GM18520 (cell line): ENCODE results near the gene ODAD3.
A peak's percentile ranks its signal among the peaks of the same experiment; 100 is the strongest.
"Not testable (repeated sequence)": the region's sequence is repeated elsewhere in the genome, so short reads cannot be mapped to it uniquely, and the experiment has no call there.

ENCODE experiments used
- ATAC-seq: cut with Tn5 transposase; IDR thresholded peaks from one replicate; pipeline ENCODE4 v1.9.1; 2021; ENCODE audit not compliant: unreplicated experiment

ODAD3 gene

DNA sequence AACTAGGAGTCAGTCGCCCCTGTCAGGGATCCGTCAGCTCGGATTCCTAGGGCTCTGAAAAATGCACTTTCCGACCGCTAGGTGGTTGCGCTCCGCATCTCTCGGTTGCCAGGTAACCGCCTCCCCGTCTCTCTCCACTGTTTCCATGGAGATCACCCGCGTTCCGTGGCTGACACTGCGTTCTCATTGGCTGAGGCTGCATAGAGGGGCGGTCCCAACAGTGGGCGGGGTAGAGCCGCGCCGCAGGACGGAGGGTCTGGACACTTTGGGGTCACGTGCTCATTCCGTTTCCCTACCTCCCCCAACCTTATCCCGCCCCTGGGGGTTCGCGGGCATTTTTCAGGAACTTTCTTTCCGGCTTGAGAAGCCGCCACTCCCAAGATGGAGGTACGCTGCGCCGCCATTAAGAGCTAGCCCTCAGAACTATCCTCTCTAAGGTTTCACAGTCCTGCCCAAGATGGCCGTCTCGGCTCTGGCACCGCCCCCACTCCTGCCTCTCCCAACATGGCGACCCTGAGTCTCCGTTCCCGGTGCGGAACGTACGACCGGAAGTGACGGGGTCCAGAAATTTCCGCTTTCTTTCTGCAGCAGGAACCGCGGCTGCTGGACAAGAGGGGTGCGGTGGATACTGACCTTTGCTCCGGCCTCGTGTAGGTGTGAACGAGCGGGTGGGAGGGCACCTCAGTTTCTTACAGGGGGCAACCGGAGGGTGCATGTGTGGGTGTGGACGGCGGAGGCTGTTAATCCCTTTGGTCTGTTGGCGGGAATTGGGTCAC is at the start of gene ODAD3, which contains the start of gene PRKCSH:
Gene ODAD3, minus strand, starts transcription at position 65 of the 776 bp plus-strand sequence. CDS start 105 bp downstream, outside the sequence.
Gene PRKCSH, plus strand, starts transcription at position 579 of the 776 bp plus-strand sequence. CDS start 483 bp downstream, outside the sequence.
- ATAC-seq = peak; percentile 89

DNA sequence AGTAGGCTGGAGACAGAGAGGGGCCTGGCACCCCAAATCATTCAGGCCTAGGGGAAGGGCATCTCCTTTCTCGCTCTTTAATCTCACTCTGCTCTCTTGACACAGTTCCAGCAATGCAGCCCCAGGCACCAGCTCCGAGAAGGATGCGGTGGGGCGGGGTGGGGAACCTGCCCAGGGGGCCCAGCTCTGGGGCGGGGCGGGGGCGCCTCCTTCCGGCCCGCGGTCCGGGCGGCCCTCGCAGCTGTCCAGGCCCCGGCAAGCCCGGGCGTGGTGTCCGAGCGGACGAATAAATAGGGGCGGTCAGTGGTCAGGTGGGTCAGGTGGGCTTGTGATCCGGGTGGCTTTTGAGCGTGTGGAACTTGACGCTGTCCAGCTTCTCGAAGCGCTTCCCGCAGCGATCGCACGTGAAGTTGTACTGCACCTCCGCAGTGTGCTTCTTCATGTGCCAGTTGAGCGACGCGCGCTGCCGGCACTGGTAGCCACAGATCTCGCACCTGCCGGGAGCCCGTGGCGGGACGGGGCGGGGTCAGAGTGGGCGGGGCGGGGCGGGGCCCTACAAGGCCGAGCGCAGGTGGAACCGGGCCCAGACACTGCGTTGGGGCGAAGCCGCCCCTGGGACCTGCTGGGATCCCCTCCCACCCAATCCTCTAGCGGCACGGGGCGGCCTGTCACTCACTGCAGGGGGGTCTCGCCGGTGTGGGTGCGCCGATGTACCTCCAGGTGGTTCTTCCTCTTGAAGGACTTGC is 48.6 kb upstream of the ODAD3 start:
- ATAC-seq = no peak

DNA sequence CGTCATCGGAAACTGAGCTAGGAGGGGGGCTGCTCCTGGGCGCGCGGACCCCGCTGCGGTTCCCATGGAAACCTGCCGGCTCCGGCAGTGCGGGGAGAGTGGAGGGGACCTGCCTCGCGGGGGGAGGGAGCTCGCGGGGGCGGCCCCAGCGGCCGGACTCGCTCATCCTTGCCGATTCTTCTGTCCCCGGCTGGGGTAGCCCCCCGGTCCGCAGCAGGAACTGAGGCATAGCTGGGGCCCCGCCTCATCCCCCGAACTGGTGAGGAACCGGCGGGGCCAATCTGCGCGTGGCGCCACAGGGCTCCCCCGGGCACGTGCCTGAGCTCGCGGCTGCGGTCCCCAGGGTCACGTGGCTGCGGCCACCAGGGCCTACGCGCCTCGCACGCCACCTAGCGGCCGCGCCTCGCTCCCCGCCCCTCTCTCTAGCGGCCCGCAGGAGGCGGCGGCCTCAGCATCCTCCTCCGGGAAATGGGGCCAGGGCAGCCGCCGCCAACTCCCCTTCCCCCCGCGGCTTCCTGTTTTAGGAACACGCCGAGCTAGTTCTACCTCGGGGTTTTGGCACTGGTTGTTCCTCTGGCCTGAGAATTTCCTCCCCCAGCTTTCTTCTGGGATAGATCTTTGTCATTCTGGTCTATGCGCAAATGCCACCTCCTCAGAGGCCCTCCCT is 47.6 kb upstream of the ODAD3 start:
- peak; percentile 47 for ATAC-seq

DNA sequence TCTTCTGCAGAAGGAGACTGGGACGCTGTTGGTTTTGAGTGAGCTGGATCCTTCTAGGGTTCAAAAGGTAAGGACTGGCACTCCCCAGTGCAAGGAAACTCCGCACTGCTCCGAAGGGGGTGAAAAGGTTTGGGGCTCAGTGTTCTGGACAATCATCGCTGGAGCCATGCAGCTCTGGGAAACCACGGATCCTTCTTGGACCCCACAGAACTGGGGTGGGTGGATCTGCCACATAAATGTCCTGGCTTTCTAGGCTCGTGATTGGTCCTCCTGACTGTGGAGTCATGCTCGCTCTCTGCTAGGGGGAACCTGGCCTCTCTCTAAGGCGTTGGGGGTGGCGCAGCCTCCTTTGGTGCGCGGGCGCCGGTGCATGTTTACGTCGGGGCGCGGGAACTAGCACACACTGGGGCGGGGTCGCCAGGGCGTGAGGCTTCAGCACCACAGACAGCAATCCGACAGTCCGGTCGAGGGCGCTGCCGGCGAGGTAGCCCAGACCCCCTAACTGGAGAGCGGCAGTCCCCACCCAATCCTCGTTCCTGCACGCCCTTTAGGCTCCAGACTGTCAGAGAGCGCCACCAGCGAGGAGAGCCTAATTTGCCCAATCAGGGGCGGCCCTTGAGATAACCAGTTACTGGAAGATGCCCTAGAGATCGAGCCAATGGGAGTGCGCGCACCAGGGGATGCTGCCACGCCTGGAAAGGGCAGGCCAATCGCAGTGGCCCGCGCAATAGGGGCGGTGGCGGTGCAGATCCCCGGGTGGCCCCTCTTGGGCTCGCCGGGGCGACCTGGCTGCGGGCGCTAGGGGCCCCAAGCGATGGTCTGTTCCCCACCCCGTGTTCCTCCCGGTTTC is 46.8 kb upstream of the ODAD3 start:
- peak; percentile 35 for ATAC-seq

DNA sequence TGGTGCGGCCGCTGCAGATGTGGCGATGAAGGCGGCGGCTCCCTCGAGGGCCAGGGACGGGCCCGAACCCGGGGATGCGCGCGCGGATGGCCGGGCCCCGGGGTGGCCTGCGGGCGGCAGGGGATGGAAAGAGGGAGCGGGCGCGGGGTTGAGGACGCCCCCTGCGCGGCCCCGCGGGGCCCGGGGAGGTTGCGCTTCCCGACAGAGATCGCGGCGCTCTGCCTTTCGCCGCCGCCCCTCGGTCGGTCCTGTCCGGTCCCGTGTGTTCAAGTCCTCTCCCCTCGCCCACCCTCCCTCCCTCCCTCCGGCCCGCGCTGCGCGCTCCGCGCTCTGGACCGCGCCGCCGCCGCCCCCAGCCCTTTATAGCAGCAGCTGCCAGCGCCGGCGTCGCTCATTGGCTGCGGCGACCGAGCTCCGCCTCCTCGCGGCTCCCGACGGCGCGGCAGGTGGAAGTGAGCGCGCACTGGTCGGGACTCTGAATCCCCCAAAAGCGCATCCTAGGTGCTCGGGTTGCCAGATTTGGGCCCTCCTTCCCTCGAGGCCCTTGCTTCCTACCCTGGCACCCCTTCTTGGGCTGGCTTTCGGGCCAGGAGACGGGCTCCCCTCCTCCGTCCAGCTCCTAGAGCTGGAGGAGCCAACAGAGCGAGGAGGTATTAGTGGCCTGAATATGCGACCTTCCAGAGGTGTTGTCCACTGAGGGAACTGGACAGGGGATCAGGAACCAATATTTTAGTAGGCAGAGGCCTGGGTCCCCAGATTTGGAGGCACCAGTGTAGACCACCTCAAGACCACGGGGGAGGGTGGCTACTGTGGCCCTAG is 46.0 kb upstream of the ODAD3 start, which contains the start of gene ELAVL3:
Gene ELAVL3, minus strand, starts transcription at position 332 of the 819 bp plus-strand sequence. CDS start 438 bp downstream, outside the sequence.
- no peak for ATAC-seq

DNA sequence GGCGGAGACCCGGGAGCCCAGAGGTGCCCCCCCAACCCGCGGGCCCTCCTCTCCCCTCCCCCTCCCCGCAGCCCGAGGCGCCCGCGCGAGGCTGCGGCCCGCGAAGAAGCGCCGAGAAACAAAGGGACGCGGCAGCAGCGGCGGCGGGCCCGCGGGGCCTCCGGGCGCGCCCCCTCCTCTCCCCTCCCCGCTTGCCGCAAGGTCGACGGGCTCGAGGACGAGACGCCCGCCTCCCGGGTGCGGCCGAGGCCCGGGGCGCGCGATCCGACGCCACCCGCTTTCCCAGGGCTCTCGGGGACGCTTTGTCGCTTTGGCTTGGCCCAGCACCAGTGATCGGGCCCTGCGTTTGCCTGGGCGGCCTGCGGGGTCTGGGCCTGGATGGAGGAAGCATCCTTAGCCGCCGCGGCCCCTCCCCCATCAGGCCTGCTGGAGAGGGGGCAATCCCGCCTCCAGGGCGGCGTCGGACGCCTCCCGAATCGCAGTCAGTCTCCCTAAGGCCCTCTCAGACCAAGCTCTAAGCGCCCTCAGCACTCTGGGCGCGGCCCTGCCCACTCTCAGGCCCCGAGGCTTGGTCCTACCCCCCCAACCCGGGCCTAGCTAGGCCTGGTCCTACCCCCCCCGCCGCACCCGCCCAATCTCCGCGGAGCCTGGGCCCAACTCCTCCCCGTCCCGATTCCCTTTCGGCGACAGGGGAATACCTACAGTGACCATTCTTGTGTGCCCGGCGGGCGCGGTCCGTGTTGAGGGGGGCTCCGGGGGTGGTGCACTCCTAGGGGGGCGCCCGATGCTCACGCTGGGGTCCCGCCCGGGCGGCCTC is 45.2 kb upstream of the ODAD3 start:
- ATAC-seq = no peak

DNA sequence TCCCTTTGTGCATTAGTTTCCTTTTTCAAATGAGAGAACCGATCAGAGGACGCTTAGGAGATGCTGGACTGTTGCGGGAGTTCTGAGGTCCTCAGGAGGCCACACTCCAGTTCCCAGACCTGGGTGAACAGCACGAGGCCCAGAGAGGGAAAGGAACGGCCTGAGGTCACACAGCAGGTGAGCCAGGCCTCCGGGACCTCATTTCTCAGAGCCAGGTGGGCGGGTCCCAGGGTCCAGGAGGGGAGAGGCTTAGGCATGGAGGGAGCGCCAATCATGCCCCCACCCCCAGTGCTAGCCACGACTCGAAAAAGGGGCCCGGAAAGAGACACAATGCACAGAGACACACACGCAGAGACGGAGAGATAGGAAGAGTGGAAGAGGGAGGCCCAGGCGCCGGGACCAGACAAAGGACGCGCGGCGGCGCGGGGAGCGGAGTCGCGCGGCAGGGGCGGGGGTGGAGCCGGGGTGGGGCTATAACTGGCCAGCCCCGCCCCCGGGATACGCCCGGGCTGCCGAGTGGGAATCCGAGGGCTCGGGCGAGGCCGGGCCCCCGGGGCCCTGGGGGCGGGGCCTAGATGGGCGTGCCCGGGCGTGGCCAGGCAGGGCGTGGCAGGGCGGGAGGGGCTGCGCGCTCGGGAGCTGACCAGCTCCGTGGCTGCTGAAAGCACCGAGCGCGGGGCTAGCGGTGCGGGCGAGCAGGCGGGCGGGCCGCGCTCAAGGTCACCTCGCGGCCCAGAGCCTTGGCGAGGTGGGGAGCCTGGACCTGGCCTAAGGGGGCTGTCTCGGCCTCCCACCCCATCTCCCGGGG is 44.4 kb upstream of the ODAD3 start:
- no peak for ATAC-seq

DNA sequence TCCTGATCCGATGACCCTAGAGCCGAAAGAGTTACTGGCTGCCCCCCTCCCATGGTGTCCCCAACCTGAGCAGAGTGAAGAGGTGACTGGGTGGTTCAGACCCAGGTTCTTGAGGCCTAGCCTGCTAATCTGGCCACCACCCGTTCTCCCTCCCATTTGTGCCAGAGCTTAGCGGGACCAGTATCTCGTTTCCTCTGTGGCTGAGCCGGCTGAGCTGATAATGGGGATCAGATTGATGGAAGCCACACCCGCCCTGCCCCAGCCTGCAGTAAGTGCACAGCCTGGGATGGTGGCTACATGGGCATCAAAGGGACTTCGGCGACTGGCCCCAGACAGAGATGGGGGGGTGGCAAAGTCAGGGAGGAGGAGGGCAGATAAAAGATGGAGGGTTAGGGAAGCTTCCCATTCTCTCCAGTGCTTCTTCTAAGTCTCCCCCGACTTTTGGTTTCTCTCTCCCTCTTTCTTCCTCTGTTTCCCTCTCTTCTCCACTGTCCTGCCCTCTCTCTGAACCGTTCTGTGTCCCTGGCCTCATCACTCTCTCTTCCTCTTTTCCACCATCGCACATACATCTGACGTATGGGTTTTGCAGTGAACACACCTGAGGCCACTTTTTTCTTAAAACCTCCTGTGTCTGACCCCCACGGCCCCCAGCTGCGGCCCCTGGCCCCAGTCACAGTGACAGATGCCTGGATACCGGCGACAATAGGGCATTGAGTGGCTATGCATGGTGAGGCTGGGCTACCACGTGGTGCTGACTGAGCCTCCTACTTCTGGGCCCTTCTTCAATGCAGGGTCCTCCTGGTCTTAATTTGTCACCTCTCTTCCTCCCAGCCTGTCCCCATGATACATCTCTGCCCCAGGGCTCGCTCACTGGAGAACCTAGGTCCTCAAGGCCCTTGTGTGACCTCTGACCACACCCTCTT is 43.5 kb upstream of the ODAD3 start:
- ATAC-seq = no peak

DNA sequence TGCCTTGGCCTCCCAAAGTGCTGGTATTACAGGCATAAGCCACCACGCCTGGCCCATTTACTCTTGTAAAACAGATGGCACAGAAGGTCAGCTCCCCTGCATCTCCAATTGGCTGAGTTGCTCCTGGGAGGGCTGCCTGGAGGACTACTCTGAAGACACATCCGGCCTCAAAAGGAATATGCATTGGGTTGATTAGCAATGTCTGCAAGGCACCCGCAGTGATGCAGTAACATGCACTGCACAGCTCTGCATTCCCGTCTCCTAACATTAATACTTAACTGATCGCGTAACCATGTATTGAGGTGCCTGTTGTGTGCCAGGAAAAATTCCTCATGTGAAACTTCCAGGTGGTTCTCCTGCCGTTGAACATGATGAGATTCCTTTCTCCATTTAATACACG is 40.9 kb upstream of the ODAD3 start:
- no peak for ATAC-seq

DNA sequence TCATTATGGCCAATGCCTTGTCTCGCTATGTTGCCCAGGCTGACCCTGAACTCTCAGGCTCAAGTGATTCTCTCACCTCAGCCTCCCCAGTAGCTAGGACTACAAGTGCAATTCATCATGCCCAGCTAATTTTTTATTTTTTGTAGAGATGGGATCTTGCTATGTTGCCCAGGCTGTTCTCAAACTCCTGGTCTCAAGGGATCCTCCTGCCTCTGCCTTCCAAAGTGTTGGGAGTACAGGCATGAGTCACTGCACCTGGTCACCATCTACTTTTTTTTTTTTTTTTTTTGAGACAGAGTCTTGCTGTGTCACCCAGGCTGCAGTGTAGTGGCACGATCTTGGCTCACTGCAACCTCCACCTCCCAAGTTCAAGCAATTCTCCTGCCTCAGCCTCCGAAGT is 40.4 kb upstream of the ODAD3 start:
- not testable (repeated sequence) for ATAC-seq

DNA sequence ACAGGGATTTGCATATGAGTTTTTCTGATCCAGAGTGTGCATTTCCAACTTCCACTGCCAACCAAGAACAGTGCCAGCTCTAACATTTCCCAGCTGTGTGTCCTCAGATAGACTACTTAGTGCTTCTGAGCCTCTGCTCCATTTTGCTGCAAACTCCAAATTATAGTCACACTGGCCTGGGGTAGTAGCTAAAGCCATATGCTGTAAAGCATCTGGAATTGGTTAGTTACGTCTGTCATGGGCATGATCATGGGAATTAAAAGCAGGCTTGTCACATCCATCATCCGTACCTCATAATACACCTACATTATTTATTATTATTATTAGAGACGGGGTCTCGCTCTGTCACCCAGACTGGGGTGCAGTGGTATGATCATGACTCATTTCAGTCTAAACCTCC is 38.8 kb upstream of the ODAD3 start:
- no peak for ATAC-seq

DNA sequence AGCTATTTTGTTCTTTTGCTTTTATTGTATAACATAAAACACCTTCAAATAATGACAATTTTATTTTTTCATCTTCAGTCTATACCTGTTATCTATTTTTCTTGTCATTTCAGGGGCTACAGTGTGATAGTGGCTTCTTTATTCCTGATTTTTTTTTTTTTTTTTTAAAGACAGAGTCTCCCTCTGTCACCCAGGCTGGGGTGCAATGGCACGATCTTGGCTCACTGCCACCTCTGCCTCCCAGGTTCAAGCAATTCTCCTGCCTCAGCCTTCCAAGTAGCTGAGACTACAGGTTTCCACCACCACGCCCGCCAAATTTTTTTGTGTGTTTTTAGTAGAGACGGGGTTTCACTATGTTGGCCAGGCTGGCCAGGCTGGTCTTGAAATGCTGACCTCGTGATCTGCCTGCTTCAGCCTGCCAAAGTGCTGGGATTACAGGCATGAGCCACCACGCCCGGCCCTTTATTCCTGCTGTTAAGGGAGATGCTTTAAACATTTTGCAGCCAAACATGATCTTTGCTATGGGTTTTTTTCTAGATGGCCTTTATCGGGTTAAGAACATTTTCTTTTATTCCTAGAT is 33.4 kb upstream of the ODAD3 start:
- ATAC-seq = not testable (repeated sequence)

DNA sequence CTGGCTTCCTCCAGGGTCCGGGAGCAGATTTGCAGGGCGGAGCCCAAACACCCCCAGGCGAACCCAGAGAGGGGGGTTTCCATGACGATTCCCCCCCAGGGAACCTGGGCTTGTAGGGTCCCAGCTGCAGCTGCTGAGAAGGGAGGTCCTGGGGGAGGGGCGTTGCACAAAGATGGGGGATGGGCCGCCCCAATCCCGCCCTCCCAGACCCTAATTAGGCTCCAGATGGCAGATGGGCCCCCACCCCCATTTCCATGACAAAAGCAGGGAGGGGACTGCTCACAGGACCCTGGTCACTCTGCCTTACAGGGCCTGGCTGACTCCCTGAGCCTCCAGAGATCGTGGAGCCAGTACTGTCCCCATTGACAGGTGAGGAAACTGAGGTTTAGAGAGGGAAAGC is 30.7 kb upstream of the ODAD3 start:
- no peak for ATAC-seq

DNA sequence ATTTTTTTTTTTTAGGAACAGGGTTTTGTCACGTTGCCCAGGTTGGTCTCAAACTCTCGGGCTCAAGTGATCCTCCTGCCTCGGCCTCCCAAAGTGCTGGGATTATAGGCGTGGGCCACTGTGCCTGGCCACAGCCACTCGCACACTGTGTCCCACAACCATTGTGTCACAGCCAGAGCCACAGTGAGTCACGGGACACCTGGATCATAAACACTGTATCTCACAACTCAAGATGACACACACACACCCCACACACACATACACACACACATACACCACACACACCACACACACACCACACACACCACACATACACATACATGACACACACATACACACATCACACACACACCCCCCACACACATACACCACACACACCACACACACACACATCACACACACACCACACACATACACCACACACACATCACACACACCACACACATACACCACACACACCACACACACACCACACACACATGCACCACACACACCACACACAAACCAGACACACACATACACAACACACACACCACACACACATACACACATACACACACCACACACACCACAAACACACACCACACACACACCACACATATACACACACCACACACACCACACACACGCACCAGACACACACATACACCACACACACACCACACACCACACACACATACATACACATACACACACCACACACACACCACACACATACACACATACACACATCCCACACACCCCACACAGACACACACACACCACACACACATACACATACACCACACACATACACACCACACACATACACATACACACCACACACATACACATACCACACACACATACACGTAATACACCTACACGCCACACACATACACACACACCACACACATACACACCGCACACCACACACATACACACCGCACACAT is 29.7 kb upstream of the ODAD3 start:
- ATAC-seq = no peak

DNA sequence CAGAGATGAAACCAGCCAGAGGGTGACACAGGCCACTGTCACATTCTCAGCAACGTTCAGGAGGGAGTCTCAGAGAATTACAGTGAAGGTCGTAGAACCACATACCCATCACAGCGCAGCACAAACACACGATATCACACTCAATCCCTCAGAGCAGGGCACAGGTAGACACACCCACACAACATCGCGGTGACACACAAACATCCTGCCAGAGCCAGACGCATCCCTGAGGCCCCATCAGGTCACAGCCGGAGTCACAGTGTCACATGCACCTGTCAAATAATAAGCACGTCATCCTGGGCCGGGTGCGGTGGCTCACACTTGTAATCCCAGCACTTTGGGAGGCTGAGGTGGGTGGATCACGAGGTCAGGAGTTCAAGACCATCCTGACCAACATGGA is 28.5 kb upstream of the ODAD3 start:
- ATAC-seq = no peak

DNA sequence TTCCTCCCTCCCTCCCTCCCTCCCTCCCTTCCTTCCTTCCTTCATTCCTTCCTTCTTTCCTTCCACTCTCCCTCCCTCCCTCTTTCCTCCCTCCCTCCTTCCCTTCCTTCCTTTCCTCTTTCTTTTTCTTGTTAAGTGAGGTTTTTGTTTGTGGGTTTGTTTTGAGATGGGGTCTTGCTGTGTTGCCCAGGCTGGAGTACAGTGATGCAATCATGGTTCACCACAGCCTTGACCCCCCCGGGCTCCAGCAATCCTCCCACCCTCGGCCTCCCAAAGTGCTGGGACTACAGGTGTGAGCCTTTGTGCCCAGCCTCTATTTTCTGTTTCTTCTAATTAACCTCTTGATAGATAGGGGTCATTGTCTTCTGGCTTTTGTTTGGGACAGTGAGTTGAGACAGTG is 26.5 kb upstream of the ODAD3 start:
- no peak for ATAC-seq
